ENCODE results near the gene USP30.

DNA sequence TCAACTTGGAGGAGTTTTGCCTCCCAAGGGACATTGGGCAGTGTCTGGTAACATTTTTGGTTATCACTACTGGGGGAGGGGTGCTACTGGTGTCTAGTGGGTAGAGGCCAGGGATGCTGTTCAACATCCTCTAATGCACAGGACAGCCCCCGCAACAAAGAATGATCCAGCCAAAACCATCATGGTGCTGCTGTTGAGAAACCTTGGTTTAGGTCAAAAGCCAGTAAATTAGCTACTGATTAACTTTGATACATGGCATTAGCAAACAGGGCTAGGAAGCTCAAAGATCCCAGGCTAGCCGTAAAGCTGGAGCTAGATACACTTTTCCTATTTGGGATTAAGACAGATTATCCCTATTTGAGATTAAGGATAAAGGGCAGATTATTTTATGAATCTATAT, 32.0 kb downstream of the USP30 start:
- TF ChIP-seq NFIC (IDR thresholded peaks at IDR 0.05; ENCODE audit: low read depth, low read length) (no peak), EGR1 (IDR thresholded peaks at IDR 0.05; ENCODE audit: borderline replicate concordance in 1 of 2, low read depth in 2 of 2, low read length in 2 of 2) (no peak), PML (IDR thresholded peaks at IDR 0.05; ENCODE audit: low read length) (no peak), CEBPB (IDR thresholded peaks at IDR 0.05; ENCODE audit: borderline replicate concordance in 1 of 2, low read depth in 2 of 2, low read length in 2 of 2) (no peak)
- TF ChIP-seq, protein P1, sequence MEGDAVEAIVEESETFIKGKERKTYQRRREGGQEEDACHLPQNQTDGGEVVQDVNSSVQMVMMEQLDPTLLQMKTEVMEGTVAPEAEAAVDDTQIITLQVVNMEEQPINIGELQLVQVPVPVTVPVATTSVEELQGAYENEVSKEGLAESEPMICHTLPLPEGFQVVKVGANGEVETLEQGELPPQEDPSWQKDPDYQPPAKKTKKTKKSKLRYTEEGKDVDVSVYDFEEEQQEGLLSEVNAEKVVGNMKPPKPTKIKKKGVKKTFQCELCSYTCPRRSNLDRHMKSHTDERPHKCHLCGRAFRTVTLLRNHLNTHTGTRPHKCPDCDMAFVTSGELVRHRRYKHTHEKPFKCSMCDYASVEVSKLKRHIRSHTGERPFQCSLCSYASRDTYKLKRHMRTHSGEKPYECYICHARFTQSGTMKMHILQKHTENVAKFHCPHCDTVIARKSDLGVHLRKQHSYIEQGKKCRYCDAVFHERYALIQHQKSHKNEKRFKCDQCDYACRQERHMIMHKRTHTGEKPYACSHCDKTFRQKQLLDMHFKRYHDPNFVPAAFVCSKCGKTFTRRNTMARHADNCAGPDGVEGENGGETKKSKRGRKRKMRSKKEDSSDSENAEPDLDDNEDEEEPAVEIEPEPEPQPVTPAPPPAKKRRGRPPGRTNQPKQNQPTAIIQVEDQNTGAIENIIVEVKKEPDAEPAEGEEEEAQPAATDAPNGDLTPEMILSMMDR (IDR thresholded peaks at IDR 0.05 in 2 of 3, conservative IDR thresholded peaks at IDR 0.05 in 1 of 3; ENCODE audit: control insufficient read depth in 2 of 3, extremely low read depth in 1 of 3, insufficient read depth in 1 of 3, low read depth in 3 of 3, low read length in 3 of 3): no peak
- TF ChIP-seq, protein P2, sequence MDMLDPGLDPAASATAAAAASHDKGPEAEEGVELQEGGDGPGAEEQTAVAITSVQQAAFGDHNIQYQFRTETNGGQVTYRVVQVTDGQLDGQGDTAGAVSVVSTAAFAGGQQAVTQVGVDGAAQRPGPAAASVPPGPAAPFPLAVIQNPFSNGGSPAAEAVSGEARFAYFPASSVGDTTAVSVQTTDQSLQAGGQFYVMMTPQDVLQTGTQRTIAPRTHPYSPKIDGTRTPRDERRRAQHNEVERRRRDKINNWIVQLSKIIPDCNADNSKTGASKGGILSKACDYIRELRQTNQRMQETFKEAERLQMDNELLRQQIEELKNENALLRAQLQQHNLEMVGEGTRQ (IDR thresholded peaks at IDR 0.05; ENCODE audit: borderline replicate concordance, low read depth, low read length): no peak
- TF ChIP-seq, protein P3, sequence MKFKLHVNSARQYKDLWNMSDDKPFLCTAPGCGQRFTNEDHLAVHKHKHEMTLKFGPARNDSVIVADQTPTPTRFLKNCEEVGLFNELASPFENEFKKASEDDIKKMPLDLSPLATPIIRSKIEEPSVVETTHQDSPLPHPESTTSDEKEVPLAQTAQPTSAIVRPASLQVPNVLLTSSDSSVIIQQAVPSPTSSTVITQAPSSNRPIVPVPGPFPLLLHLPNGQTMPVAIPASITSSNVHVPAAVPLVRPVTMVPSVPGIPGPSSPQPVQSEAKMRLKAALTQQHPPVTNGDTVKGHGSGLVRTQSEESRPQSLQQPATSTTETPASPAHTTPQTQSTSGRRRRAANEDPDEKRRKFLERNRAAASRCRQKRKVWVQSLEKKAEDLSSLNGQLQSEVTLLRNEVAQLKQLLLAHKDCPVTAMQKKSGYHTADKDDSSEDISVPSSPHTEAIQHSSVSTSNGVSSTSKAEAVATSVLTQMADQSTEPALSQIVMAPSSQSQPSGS (IDR thresholded peaks at IDR 0.05; ENCODE audit: low read length): no peak

Data from GM12878 (cell line).